Nephron progenitor cell (in vitro differentiated cells): ENCODE measurements around the gene USP22.
"Not testable (repeated sequence)": the region's sequence is repeated elsewhere in the genome, so short reads cannot be mapped to it uniquely, and the experiment has no call there.

Source experiments
- DNase-seq: peaks from one replicate; pipeline ENCODE4 v3.0.0; 2021
- H3K27ac Mint-ChIP-seq: 2 replicates; pipeline ENCODE4 v1.8.0; 2021; ENCODE audit warnings: mild to moderate bottlenecking, moderate library complexity, mixed read lengths
- H3K27me3 Mint-ChIP-seq: 2 replicates; pipeline ENCODE4 v1.8.0; 2021; ENCODE audit warnings: mild to moderate bottlenecking, low read depth, mixed read lengths; ENCODE audit not compliant: poor library complexity
- H3K36me3 Mint-ChIP-seq: 2 replicates; pipeline ENCODE4 v1.8.0; 2021; ENCODE audit warnings: low read depth, mixed read lengths
- H3K4me1 Mint-ChIP-seq: 2 replicates; pipeline ENCODE4 v1.8.0; 2021; ENCODE audit warnings: mixed read lengths
- H3K4me3 Mint-ChIP-seq: 2 replicates; pipeline ENCODE4 v1.8.0; 2021; ENCODE audit warnings: mild to moderate bottlenecking, moderate library complexity, mixed read lengths
- H3K9me3 Mint-ChIP-seq: 2 replicates; pipeline ENCODE4 v1.8.0; 2021; ENCODE audit warnings: mild to moderate bottlenecking, moderate library complexity, mixed read lengths
- CTCF ChIP-seq: fragments of 200-600 bp; sonication (generic); IDR thresholded peaks from 2 replicates; pipeline ENCODE4 v1.5.0; 2021; ENCODE audit warnings: antibody characterized with exemption

USP22 gene

GRCh38 chr17:20982589-20983358 is 60.0 kb downstream of the USP22 start:
- no peak for DNase-seq
- TF ChIP-seq CTCF: no peak
- H3K4me3 Mint-ChIP-seq: no peak overlapping the region
- no peak overlapping the region for H3K27ac Mint-ChIP-seq
- H3K9me3 Mint-ChIP-seq: peaks cover 28% of the 10 kb centered on the region
- H3K4me1 Mint-ChIP-seq: no peaks in the 10 kb centered on the region
- peaks cover 72% of the 10 kb centered on the region for H3K36me3 Mint-ChIP-seq
- peaks cover 4% of the 10 kb centered on the region for H3K27me3 Mint-ChIP-seq

- no peak overlapping the region for H3K27ac Mint-ChIP-seq
- peaks cover 75% of the 10 kb centered on the region for H3K36me3 Mint-ChIP-seq
- no peak overlapping the region for H3K4me3 Mint-ChIP-seq
- H3K9me3 Mint-ChIP-seq: peaks cover 33% of the 10 kb centered on the region
- H3K4me1 Mint-ChIP-seq: no peaks in the 10 kb centered on the region
- H3K27me3 Mint-ChIP-seq: peaks cover 4% of the 10 kb centered on the region
- TF ChIP-seq CTCF: no peak
- DNase-seq: no peak
Measured at GRCh38 chr17:20981046-20981920, 61.5 kb downstream of the USP22 start.

GRCh38 chr17:20979792-20980083 is 63.1 kb downstream of the USP22 start:
- H3K36me3 Mint-ChIP-seq: peaks cover 86% of the 10 kb centered on the region

GRCh38 chr17:20979007-20979791 is 63.6 kb downstream of the USP22 start:
- H3K4me1 Mint-ChIP-seq, DNase-seq, H3K27me3 Mint-ChIP-seq, H3K27ac Mint-ChIP-seq, H3K4me3 Mint-ChIP-seq: not testable (repeated sequence)
- Mint-ChIP-seq H3K36me3 (peaks cover 88% of the 10 kb centered on the region), H3K9me3 (peaks cover 33% of the 10 kb centered on the region)

More at GRCh38 chr17:20979792-20980083, 63.1 kb downstream of the USP22 start:
- Mint-ChIP-seq H3K27ac (no peak overlapping the region), H3K4me3 (no peak overlapping the region), H3K4me1 (no peaks in the 10 kb centered on the region), H3K27me3 (peaks cover 4% of the 10 kb centered on the region), H3K9me3 (peaks cover 33% of the 10 kb centered on the region)
- no peak for TF ChIP-seq CTCF
- no peak for DNase-seq

GRCh38 chr17:20977609-20978253 is 65.1 kb downstream of the USP22 start:
- peaks cover 22% of the 10 kb centered on the region for H3K9me3 Mint-ChIP-seq
- H3K27me3 Mint-ChIP-seq, H3K4me3 Mint-ChIP-seq, H3K27ac Mint-ChIP-seq, DNase-seq, H3K4me1 Mint-ChIP-seq: not testable (repeated sequence)
- H3K36me3 Mint-ChIP-seq: peaks cover 91% of the 10 kb centered on the region

GRCh38 chr17:20975566-20975965 is 67.2 kb downstream of the USP22 start:
- H3K4me1 Mint-ChIP-seq: no peaks in the 10 kb centered on the region
- no peaks in the 10 kb centered on the region for H3K27me3 Mint-ChIP-seq
- H3K9me3 Mint-ChIP-seq: peaks cover 13% of the 10 kb centered on the region
- no peak for DNase-seq
- H3K36me3 Mint-ChIP-seq: peaks cover 81% of the 10 kb centered on the region
- no peak overlapping the region for H3K27ac Mint-ChIP-seq
- no peak overlapping the region for H3K4me3 Mint-ChIP-seq
- no peak for TF ChIP-seq CTCF
